Glomerular visceral epithelial cell (primary cell): Measurements from ENCODE around the gene PPDPF.
"Not testable (repeated sequence)": the region's sequence is repeated elsewhere in the genome, so short reads cannot be mapped to it uniquely, and the experiment has no call there.

Experiments
- DNase-seq: peaks from one replicate; pipeline ENCODE4 v3.0.0-alpha.2; 2016; ENCODE audit errors: extremely low spot score

PPDPF gene

DNA sequence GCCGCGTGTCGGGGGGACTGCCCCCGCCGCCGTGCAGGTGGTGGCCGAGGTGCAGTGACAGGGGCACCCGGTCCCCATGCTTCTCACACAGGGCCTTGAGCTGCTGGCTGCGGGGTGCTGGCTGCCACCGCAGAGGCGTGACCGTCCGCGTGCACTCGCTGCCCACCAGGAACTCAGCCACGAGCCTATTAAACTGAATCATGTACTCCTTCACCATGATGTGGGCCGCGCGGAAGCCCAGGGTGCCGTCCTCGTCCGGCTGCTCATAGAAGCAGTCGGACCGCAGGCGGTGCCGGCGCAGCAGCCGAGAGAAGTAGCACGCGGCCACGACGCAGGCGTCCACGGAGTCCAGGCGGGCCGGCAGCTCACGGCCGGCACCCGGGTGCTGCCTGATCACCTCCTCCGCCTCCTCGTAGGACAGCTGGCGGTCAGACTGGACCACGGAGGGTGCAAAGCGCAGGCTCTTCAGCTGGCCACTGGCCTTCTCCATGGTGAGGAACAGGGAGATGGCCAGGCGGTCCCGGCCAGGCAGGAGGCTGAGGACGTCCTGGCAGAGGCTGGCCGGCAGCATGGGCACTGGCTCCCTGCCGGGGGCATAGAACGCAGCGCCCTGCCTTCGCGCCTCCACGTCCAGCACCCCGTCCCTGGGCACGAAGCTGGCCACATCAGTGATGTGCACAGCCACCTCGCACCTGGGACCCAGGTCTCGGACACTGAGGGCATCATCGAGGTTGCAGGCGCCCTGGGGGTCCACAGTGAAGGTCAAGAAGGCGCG, 43.7 kb downstream of the PPDPF start:
- no peak for DNase-seq

DNA sequence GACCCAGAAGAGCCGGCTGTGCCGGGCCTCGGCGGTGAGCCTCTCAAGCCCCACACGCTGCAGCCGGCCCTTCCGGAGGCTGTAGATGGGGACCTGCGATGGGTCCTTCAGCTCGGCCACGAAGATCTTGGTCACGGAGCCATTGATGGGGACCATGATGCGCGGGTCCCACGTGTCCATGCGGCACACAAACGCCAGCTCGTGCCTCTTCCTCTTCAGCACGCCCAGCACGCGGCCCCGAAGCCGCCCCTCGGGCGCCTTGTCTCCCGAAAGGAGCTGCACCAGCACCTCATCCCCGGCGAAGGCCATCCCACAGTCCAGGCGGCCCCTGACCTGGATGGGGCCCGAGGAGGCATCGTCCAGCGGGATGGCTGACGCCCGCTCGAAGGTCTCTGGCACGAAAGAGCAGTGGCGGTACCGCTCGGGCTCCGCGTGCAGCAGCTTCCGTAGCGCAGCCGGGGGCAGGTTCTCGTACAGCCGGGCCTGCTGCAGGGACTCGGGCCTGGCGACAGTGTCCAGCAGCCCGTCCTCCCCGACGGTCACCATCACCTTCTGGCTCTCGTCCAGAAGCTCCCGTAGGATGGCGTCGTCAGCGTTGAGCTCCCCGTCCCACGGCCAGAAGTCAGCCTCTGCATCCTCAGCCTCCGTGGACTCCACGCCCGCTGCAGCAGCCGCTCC, 44.6 kb downstream of the PPDPF start:
- no peak for DNase-seq

DNA sequence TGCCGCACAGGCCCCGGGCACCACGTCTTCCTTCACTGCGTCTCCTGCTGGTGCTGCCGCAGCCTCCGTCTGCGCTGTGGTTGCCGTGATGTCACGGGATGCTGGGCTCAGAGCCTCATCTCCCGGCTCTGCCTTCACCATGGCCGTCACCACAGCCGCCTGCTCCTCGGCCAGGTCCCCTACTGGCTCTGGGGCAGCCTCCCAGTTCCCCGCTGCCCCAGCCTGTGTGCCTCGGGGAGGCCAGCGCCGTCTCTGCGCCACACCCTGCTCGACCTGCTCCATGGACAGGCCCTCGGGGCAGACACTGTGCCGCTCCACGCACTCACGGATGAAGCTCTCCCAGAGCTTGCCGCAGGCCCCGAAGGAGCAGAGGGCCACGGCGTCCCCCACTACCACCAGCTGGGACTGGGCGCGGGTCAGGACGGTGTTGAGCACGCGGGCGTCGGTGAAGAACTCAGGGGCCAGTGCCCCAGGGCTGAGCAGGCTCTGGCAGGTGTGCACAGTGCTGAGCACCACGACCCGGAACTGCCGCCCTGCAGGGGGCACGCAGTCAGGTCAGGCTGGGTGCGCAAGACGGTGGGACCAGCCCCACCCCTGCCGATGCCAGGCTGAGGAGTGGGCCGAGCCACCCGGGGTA, 45.3 kb downstream of the PPDPF start:
- DNase-seq = no peak

DNA sequence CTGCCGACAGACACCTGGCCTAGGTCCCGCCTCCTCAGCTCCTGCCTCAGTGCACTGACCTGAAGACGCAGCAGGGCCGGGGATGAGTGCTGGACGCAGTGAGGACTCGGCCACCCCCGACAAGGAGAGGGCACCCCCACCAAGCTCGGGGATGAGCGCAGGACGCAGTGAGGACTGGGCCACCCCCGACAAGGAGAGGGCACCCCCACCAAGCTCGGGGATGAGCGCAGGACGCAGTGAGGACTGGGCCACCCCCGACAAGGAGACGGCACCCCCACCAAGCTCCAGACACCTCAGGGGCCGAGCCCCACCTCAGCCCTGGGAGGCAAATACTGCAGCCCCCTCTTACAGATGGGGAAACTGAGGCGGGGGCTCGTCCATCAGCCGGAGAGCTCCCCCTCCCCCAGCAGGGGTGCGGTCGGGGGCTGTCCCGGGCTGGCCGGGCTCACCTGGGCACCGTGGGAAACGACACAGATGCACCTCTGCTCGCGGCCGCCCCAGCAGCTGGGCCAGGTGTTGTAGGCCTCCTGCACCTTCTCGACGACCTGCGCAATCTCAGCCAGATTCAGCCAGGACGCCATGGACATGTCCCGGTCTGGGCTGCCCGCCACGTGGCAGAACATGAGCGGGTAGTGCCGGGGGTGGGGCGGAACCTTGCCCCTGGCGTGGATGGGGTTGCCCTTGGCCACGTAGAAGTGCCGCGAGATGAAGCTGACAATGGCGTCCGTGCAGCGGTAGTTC, 46.0 kb downstream of the PPDPF start:
- no peak for DNase-seq

DNA sequence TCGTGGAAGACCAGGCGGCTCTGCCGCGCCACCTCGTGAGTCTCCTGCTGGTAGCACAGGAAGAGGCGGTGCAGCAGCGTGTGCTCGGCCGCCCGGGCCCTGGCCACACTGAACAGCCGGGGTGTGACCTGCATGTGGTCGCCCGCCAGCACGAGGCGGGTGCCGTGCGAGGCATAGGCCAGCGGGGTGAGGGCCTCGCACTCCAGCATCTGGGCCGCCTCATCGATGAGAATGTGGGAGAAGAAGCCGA, 46.5 kb downstream of the PPDPF start:
- DNase-seq = no peak

DNA sequence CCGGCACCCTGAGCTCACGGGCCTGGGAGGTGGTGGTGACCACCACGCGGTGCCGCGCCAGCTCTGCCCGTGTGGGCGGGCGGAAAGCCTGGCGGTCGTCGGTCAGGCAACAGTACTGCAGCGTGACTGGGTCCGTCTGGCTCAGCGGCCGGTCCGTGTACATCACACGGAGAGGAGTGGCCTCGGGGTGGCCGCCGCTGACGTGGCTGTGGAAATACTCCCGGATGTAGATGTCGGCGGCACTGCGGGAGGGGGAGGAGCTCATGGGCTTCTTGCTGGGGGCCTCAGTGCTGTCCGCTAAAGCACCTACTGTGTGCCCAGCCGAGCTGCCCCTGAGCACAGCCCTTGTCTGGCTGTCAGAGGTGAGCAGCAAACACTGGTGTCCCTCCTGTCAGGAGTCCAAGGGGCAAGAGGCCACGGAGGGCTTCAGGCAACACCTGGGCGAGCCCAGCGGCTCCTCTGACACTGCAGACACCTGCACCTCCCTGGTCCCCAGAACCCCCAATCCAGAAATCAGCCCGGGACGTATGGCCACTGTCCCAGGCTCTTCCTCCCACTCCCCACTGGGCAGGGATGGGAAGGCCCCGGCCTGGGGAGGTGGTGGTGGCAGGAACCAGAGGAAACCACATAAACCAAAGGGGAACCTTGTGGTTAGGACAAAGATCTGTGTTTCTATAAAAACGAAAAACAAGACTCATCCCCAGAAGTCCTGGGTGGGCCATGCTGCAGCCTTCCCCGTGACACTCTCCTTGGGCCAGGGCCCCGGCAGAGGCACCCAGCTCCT, 47.0 kb downstream of the PPDPF start:
- no peak for DNase-seq

DNA sequence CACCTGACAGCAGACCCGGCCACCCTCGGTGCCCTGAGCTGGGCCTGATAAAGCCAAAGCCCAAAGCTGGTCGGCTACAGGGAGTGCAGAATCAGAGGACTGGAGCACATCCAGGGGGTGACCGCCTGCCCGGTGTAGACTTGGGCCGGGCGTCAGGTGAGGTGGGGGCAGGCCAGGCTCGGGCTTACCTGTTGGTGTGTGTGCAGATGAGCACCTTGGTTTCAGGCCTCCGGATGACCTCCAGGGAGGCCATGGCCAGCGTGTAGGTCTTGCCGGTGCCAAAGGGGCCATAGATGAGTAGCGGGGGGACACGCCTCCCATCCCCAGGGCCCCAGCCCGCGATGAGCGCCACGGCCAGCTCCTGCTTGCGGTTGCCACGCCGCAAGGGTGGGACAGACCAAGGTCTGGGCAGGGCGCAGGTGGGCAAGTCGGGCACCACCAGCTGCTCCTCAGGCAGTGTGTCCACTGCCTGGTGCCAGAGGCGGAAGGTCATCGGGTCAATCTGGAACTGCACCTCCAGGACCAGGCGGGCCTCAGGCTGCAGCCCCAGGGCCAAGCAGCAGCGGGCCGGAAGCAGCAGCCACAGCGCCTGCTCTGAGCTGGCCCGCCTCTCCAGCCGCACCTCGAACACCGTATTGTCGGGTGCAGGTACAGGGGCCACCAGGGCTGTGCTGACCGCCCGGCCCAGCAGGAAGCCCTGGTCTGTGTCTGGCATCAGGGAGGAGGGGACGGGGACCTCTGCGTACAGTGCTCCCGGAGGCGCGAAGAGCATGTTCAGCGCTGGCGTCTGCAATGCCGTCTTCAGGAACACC, 47.8 kb downstream of the PPDPF start:
- no peak for DNase-seq

DNA sequence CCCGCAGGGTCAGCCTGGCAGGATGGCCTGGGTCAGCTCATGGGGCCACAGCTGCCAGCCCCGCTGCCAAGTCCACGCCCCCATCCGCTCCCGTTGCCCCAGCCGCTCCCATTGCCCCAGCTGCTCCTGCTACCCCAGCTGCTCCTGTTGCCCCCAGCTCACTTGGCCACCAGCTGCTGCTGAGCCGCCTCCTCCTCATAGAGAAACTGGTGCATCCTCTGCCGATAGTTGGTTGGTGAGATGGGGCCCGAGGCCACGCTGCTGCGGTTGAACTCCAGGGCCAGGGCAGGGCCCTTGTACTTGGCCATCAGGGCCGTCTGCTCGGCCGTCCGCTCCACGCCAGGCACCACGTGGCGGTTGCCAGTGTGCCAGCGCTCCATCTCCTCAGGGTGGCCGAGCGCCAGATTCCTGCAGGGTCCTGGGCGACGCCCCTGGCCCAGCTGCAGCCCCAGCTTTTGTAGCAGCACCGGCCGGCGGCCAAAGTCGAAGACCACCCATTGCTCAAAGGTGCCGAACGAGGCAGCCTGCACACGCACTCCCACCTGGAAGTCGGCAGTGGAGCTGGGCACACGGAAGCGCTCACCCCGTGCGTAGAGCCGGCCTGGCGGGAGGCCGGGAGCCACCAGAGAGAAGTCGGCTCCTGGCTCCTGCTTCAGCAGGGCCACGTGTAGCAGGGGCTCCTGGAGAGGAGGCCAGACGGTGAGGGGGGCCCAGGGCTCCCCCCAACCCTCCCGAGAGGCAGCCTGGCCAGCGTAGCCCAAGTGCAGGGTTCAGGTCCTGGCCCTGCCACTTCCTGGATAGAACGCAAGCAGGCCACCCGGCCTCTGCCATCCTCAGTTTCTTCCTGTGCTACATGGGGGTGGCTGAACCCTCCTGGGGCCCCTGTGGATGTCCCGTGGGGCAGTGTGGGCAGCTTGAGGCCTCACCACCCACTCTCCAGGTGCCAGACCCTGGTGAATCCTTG, 48.7 kb downstream of the PPDPF start:
- no peak for DNase-seq

DNA sequence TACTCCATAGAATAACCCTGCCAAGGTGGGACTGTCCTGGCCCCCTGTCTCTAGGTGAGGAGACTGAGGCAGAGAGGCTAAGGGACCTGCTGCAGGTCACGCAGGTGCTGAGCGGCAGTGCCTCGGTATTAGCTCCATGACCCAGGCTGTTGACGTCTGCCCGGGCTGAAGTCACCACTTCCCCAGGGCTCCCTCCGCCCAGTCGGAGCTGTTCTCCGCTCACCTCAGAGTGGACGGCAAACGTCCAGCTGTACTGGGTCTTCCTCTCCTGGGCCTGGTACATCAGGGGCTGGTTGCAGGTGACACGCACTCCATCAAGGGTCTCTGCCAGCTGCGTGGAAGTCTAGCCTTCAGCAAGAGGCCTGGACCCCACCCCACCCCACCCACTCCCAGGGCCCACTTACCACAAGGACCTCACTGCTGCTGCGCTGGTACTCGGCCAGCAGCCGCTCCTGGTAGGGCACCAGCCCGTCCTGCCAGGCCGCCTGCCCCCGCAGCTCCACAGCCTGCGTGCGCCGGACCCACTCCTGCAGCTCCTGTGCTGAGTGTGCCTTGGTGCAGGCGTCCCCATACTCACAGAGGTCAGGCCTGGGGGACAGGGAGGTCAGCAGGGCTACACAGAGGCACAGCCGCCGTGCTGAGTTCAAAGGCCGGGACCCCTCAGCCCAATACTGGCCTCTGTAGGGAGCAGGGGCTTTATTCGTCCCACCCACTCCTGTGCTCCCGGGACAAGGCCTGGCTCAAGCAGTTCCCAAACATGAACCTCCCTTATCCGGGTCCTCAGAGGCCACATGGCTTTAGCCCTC, 49.9 kb downstream of the PPDPF start:
- no peak for DNase-seq

DNA sequence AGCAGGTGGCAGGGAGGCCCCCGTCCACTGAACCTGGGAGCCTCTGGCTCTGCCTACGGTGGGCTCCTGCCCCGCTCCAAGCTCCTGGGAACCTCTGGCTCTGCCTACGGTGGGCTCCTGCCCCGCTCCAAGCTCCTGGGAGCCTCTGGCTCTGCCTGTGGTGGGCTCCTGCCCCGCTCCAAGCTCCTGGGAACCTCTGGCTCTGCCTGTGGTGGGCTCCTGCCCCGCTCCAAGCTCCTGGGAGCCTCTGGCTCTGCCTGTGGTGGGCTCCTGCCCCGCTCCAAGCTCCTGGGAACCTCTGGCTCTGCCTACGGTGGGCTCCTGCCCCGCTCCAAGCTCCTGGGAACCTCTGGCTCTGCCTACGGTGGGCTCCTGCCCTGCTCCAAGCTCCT, 50.5 kb downstream of the PPDPF start:
- not testable (repeated sequence) for DNase-seq
